NCI-H82 treated with DMSO at 0.1 percent for 48 hours (cell line): ENCODE measurements around the gene C14orf180.
"Not testable (repeated sequence)": the region's sequence is repeated elsewhere in the genome, so short reads cannot be mapped to it uniquely, and the experiment has no call there.

Experiments
- DNase-seq: peaks from one replicate; lab custom pipeline; 2025; ENCODE audit not compliant: unreplicated experiment; lab: John Stamatoyannopoulos, UW

Gene C14orf180

DNA sequence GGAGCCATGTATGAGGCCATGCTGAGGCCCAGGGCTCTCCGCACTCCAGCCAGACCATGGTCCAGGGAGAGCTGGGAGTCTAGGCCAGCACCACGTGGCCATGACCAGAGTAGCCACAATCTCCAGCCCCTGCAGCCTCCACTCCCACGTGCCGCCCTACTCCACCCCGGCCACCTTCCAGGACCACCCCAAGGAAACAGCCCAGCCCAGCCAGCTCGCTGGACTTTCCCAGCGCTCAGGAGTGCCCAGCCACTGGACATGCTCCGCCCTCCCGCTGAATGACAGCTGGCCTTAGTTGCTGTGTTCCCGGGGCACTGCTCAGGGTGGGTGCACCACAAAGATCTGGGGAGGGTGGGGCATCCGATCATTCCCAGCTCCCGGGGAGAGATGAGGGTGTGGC, 2.1 kb upstream of the C14orf180 start:
- DNase-seq = no peak

DNA sequence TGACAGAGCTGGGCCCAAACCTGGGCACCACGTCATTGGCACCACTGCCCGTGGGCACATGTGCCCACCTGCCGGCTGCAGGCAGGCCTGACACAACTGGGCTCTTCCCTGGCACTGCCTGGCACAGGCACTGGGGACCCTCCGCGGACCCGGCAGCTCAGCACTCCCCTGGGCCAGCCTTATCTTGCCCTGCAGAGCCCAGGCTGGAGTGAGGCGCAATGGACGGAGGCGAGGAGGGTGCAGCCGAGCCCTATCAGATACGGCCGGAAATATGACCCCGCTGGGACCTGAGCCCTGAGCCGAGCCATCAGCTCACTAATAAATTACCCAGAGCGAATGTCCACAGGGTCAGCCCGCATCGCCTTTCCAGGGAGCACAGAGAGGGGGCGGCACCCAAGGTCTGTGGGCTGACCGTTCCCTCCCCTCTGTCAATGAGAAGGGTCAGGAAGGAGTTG, 1.7 kb upstream of the C14orf180 start:
- DNase-seq = no peak

DNA sequence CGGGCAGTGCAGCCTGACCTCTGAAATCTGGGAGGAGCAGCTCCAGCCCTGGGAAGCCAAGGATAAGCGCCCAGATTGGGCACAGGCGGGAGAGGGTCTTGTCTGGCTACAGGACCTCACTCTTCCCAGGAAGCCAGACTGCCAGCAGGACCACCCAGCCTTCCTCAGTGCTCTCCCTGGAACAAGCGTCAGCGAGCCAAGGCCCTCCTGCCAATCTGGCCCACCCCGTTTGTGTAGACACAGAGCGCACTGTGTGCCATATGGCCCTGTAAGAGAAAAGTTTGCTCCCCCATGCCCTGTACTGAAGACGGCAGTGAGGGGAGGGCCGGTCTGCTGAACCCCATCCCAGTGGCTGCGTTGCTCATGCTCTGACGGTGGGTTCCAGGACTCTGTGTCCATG, 1.2 kb upstream of the C14orf180 start:
- DNase-seq = no peak

DNA sequence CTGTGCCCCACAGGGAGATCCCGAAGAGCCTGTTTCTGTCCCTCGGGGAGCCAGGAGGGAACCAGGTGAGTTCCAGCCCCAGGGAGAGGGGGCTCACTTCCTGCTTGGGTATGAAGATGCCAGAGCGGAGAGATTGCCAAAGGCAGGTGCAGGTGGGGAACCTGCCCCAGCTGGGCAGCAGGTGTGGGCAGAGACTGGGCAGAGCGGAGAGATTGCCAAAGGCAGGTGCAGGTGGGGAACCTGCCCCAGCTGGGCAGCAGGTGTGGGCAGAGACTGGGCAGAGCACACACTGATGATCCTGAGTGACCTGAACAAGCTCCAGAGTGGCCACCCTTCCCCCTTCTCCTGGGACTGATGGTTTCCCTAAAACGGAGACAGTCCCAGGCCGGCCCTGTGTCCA, 375 bp downstream of the C14orf180 start:
- not testable (repeated sequence) for DNase-seq

DNA sequence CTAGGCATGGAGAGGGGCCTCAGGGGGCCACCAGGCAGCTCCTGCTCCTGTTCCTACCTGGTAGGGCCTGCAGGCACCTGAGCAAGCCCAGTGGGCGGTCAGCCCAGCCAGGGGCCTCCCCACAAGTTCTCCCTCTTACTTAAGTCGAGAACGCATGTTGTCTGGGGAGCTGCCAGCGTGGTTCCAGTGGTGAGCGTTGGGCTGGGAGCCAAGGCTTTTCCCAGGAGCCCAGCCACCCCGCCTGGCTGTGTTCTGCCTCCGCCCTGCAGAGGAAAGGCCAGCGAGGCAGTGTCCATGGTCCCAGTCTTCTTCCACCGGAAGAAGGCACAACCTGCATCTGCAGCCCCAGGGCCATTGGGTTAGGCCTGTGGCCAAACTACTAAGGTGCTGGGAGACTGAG, 1.4 kb downstream of the C14orf180 start:
- no peak for DNase-seq

DNA sequence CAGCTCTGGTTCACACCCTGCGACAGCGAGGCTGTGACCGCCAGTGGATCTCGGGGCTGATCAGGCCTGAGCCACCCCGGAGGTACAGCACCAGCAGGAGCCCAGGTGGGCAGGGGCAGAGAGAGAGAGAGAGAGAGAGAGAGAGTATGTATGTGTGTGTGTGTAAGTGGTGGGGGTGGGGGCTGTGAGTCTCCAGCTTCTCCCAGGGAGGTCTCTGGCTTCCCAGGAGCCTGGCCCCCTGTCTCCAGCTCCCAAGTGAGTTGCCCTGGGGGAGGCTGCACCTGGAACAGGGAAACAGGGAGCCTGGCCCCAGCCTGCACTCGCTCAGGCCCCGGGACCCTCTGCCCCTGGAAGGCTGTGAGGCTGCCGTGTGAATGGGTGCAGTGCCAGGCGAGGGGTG, 2.0 kb downstream of the C14orf180 start:
- DNase-seq = no peak

DNA sequence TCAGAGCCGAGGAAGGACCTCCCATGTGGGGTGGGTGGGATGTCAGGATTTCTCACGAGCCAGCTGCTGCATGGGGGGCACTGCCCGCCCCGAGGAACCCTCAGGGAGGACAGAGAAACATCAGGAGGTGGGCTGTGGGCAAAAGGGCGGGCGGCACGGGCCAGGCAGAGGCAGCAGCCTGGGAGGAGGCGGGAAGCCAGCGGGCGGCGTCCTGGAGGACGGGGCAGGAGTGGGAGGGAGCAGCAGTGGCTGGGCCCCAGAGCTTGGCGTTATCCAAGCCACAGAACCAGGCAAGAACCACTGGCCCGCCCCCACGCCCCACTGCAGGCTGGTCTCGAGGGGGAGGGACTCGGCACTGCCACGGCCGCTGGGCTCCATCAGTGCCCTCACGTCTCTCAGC, 2.4 kb downstream of the C14orf180 start:
- no peak for DNase-seq

DNA sequence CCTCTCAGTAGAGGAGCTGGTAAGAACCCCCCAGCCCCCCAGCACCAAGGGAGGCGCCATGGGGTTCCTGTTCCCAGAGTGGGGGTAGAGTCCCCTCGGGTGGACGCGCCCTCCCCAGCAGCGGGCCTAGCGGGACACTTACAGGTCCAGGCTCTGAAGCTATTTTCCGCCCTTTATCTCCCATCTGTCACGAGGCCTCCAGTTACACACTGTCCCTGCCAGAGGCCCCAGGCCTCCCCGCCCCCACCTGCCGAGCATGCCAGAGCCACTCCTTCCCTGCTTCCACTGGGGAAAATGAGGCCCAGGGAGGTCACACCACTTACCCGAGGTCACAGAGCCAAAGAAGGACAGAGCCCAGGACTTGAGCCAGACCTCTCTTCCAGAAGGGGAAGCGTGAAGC, 3.1 kb downstream of the C14orf180 start:
- DNase-seq = peak; percentile 1

DNA sequence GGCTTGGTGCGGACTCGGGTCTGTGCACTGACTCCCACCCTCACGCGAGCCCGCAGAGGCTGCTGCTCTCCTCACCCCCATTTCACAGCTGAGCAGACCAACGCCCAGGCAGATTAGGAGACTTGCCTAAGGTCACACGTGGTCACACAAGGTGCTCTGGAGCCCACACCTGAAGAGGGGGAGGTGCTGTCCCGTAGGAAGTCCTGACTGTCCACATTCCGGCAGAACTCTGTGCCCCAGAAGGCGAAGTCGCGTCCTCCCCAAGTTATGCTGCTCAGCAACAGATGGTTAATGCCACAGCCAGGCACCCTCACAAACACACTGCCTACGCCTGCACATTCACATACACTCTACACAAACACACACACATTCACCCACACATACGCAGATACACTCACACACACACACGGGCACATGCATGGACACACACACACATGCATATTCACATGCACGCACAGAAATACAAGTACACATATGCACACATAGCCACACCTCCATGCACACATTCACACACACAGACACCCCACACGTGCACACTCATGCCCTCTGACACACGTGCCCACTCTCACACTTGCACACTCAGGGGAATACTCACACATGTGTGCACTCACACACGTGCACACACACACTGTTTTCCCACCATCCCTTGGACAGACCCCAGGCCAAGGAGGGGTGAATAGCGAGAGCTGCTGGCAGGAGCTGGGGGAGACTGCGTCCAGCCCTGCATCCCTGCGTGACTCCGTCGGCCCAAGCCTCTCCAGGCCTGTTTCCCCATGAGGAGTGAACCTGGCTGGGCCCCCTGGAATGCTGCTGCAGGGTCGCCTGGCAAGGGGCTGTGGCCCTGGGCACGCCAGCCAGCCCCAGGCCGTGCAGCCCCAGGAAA, 4.1 kb downstream of the C14orf180 start:
- DNase-seq = no peak

DNA sequence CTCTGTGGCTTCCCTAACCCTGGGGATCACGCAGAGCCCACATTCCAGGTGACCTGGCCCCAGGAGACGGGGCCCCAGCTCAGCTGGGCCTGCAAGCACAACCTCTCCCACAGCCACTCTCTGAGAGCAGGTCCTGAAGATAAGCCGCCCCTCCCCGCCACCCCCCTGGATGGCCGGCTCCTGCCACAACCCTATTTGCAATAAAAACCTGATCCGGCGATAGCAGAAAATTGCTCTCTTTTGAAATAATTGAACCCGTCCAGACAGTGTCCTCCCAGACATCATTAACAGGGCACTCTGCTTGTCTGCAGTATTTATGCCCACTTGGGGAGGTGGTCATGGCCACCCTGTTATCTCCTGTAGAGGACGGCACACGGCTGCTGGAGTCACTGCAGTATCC, 5.0 kb downstream of the C14orf180 start:
- DNase-seq = no peak

DNA sequence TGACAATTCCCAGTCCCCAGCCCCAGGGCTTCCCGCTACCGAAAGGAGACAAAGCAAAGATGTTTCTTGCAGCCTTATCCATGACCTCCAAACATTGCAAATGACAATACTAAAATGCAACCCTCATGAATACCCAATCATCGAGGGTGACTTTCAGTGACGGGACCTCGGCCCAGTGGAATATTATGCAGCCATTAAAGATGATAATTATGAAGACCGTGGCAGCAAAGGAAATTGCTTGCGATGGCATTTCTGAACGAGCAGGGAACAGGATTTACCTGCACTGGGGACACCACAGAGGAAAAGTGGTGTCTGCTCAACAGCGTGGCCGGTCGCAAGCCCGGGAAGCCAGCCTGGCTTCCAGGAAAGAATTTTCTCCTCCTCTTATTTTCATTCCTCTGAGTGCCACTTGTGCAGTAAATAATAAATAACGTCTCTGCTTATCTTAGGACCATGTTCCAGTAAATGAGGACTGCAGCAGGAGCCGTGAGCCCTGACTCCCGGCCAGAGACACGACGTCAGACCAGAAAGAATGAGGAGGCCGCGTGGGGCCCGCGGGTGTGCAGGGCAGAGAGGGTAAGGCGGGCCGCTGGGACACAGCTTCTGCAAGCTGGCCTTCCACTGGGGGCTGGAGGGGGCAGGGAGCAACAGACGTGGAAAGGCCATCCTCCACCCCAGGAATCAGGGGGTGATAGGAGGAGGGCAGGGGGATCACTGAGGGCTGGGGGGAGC, 6.6 kb downstream of the C14orf180 start:
- DNase-seq = no peak

DNA sequence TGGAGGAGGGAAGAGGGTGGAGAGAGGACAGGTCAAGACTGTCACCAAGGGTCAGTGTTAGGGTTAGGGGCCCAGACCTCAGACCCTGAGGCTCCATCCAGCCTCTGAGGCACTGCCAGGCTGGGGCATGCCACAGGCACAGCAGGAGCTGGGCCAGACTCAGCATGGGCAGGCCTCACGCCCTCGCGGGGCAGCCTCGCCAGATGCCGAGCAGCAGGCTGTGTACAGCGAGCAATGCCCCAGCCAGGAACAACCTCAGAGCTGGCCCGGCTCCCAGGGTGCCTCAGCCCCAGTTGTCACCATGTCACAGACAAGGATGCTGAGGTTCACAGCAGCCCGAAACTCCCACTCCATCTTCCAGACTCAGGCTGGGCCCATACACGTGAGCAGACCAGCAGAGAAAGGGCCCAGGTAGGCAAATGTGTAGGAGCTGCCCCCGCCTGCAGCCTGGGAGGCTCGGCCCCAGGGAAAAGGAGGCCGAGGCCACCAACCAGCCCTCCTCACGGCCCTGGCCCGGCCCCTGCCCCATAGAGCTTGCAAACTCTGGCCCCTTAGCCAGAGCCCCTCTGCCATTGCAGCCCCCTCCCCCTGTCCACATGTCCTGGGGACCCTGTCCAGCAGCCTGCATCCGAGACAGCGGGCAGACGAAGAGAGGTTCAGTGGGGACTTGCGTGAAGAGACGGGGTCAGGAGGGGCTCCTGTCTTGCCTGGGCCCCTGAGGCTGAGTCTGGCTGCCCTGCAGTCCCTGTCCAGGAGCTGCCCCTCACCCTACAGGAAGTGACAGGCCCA, 7.5 kb downstream of the C14orf180 start:
- DNase-seq = no peak

DNA sequence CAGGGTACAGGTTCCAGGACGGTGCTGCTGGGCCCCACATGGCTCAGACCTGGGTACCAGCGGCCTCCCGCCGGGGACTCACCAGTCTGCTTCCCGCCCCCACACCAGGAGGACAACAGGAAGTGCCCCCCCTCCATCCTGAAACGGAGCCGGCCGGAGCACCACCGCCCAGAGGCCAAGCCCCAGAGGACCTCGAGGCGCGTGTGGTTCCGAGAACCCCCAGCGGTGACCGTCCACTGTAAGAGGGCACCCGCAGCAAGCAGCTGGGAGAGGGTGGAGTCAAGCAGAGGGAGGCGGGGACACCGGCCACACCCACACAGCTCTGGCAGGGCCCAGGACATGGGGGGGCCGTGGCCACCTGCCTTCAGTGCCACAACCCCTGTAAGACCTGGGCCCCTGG, 8.1 kb downstream of the C14orf180 start:
- no peak for DNase-seq

DNA sequence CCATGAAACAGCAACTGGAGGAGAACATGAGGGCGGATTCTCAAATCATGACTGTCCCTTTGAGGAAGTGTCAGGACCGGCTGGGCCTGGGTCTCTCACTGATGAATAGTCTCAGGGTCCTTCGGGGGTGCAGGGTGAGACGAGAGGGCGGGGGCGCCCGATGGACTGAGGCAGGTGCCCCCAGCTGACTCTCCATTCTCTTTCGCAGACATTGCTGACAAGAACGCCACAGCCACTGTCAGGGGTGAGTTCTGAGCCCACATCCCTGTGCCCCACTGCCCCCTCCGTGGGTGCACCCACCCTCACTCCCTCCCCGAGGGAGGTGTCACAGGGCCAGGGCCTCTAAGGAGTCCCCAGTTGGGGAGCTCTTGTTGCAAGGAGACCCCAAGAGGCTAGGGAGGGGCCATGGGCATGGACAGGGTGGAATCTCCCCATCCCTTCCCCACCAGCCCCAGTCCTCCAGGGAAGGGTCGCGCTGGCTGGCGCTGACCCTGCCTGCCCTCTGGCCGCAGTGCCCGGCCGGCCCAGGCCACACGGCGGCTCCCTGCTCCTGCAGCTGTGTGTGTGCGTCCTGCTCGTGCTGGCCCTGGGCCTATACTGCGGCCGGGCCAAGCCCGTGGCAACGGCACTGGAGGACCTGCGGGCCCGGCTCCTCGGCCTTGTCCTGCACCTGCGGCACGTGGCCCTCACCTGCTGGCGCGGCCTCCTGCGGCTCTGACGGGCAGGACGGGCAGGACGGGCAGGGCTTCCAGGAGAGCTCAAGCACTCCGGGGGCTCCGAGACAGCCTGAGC, 8.7 kb downstream of the C14orf180 start:
- DNase-seq = no peak

DNA sequence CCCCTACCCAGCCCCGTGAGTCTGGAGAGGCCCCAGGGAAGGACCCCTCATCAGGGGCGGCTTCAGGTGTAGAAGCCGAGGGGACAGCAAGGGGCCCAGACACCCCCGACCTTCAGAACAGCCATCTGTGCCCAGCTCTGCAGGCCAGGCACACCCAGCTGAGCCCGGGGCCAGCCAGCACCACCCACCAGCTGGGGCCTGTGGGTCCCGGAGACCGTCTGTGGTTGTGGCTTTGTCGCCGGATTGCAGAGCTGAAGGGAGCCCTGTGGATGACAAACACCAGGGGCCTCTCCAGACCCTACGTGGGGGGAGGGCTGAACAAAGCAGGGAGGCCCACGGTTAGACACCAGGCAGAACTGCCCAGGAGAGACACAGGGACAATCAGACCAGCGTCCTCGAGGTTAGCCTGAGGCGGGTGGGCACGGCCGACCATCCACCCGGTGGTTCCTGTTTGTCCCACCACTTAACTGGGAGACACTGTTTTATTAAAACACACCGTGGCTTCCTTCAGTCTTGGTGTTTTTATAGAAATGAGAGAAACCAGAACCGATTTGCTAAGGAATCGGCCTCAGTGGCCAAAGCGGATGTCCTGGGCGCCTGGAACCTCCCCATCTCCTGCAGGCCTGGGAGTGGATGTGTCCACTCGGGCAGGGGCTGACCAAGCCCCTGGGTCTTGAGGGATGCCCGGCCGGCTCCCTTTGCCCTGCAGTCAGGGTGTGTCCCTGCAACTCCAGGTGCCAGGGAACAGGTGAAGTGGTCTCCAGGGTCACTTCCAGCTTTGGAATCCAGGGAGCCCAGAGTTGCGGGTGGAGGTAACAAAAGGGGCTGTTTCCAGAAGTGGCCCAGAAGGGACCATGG, 10.0 kb downstream of the C14orf180 start:
- no peak for DNase-seq

DNA sequence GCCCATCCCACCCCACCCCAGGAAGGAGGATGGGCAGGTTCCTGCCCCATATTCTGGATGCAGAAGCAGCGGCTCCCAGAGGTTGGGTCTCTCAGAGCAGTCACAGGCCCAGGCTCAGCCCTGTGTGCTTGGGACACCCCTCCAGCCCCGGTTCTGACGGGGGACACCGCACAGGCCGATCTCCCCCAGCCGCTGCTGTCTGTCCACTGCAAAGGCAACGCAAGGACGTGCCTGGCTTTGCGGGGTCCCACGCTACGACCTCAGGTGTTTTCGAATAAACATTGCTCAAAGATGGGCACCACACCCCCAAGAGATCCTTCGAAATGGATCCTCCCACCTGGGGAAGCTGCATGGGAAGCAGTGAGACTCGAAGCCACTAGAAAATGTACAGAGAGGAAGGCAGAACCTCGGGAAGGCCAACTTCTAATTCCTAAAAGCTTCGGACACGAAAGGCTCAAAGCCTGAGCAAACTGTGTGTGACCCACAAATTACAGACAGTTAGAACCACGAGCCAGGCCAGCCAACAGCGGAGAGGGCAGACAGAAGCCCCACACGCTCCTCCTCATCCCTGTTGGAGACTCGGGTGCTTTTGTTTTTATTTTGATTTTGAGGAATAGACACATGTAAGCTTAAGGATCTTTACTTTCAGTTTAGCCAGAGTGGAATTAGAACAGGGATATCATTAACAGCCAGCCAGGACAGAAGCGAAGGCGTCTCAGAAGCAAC, 10.8 kb downstream of the C14orf180 start:
- DNase-seq = no peak

DNA sequence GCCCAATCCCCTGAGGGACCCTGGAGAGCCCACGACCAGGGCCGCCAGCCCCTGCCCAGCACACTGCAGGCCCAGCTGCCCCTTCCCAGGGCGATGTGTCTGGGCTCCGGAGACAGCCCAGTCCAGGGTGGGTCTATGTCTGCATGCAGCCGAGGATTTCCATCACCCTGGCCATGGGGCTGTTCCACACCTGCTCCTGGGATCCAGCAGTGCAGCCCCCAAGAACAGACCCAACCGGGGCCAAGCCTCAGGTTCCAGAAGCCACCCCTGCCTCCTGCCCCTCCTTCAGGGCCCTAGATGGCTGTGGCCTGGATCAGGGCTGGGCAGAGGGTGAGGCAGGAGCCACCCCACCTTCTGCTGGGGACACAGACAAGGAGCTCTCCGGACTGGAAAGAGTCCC, 11.5 kb downstream of the C14orf180 start:
- DNase-seq = no peak

DNA sequence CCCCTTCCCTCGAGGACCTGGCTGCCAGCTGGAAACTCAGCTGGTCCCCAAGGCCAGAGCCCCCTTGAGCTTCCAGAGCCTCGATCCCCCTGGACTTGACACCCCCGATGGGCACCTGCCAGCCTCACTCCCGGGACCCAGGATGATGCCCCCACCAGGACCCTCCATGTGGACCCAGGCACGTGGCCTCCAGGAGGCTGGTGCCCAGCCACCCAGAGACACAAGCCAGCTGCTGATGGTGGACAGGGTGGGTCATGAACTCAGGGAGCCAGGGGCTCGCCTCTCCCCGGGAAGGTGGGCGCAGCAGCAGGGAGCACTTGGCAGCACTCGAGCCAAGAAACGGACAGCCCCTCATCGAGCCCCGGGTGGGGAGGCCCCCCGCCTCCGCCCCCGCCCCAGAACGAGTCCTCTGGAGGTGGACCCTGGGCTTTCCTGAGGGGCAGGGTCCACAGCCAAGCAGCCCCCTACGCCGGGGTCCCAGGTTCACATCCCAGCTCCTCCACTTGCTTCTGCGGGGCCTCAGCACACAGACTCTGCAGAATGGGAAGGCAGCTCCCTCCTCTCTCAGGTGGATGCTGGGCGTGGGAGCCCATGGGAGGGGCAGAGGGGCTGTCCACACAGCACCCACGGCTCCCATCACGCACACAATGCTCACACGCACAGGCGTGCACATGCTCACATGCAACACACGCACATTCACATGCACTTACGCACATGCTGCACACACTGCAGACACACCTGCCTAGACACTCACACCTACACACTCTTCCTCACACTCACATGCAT, 12.1 kb downstream of the C14orf180 start:
- DNase-seq = no peak
